Kidney (tissue), 14 donors: ENCODE measurements around the gene COA1. TPM values are rescaled to one million over a fixed set of nuclear protein-coding genes. Genes with fewer than 3 reads are reported as not detected.

Source experiments
- DNase-seq, 5 donors: peaks; one replicate each; pipeline ENCODE4 v3.0.0-alpha.2; 2013 to 2020
- FAIRE-seq: peaks from 2 replicates; lab custom pipeline; 2012; peaks lifted over from hg19 to GRCh38; lab: Jason Lieb, UNC
- H3K27ac ChIP-seq, 2 donors: one replicate each; pipeline ENCODE4 v1.7.0; 2013; ENCODE audit warnings: low read depth in 2 of 2, low read length in 2 of 2, inconsistent platforms in 1 of 2
- H3K27me3 ChIP-seq: one replicate; pipeline ENCODE4 v1.7.1; 2013; ENCODE audit warnings: low read length, inconsistent platforms; ENCODE audit not compliant: control insufficient read depth, insufficient read depth
- H3K36me3 ChIP-seq, 3 donors: one replicate each; pipeline versions ENCODE4 v1.7.0 to v1.7.1; 2013; ENCODE audit warnings: low read length in 3 of 3, control low read depth in 1 of 3, inconsistent platforms in 1 of 3; ENCODE audit not compliant: insufficient read depth in 3 of 3, control insufficient read depth in 2 of 3
- H3K4me1 ChIP-seq, 3 donors: one replicate each; pipeline versions ENCODE4 v1.7.0 to v1.7.1; 2013; ENCODE audit warnings: low read length in 3 of 3, inconsistent platforms in 1 of 3, low read depth in 1 of 3; ENCODE audit not compliant: control insufficient read depth in 2 of 3, insufficient read depth in 2 of 3
- H3K4me3 ChIP-seq, 3 donors: one replicate each; pipeline versions ENCODE4 v1.7.0 to v1.8.1; 2013; ENCODE audit warnings: low read length in 3 of 3, control low read depth in 1 of 3, inconsistent platforms in 1 of 3
- H3K9ac ChIP-seq, 3 donors: one replicate each; pipeline versions ENCODE4 v1.7.0 to v1.7.1; 2013; ENCODE audit warnings: low read length in 3 of 3, control low read depth in 1 of 3, inconsistent platforms in 1 of 3
- H3K9me3 ChIP-seq, 3 donors: one replicate each; pipeline versions ENCODE4 v1.7.0 to v1.7.1; 2013; ENCODE audit warnings: low read length in 3 of 3, control low read depth in 1 of 3, inconsistent platforms in 1 of 3; ENCODE audit not compliant: control insufficient read depth in 2 of 3, insufficient read depth in 1 of 3
- CTCF ChIP-seq: IDR thresholded peaks from 3 replicates; pipeline ENCODE4 v1.5.1; 2012; ENCODE audit warnings: mild to moderate bottlenecking, moderate library complexity, borderline replicate concordance; ENCODE audit not compliant: insufficient read depth; ENCODE audit errors: extremely low read depth
- intact Hi-C: fragments of 100-400 bp; cut with DNase I; formaldehyde crosslinking; loops from one replicate; pipeline ENCODE4 v1.11.1; 2022
- polyA plus RNA-seq: library from polyadenylated mRNA; stranded (reverse); fragments of 350-450 nt; fragmentation: Illumina TruSeq; extraction: RNeasy Lipid Tissue Mini Kit (QIAGEN cat#74804); gene quantifications from one replicate; pipeline ENCODE4 v1.2.3, GENCODE V29; 2014; ENCODE audit warnings: low read depth, low replicate concordance; ENCODE audit not compliant: insufficient read depth
- total RNA-seq: library from RNA; stranded (reverse); fragmentation: NEBNext Ultra II Directional; extraction: Animal tissue kit (Norgen Biotek cat#: 25700); gene quantifications from one replicate; pipeline ENCODE4 v1.2.1, GENCODE V29; 2021
- donor health status: control.
- donor health status: control.
- donor health status: control.
- donor health status: control.
- donor health status: control.
- donor health status: DM: yes; HTN: yes; CAD: no.
- donor health status: Normal renal cell carcinoma (clear cell type).

Gene COA1
- total and polyA plus RNA-seq, 2 donors from 2014 or later, result 49.6 to 58.9 TPM

- H3K36me3 ChIP-seq, result peaks cover 0 to 13% (median 2%) of the 10 kb centered on the region in 3 donors
- intact Hi-C loops, result no loop called here
- DNase-seq (no peak), FAIRE-seq (no peak)
- H3K9ac ChIP-seq, result no peak overlapping the region
- H3K4me3 ChIP-seq, result no peak overlapping the region
- H3K27me3 ChIP-seq, result no peaks in the 10 kb centered on the region
- no peak overlapping the region for H3K27ac ChIP-seq
- H3K4me1 ChIP-seq, result peaks cover 0 to 13% (median 2%) of the 10 kb centered on the region in 3 donors
- H3K9me3 ChIP-seq, result no peaks in the 10 kb centered on the region
- no peak for TF ChIP-seq CTCF
These were observed 42.2 kb upstream of the COA1 start for GRCh38 chr7:43771573-43771972.

GRCh38 chr7:43771128-43771527 lies 41.8 kb upstream of the COA1 start:
- intact Hi-C loops, result no loop called here
- Histone ChIP-seq H3K36me3 (peaks cover 0 to 13% (median 2%) of the 10 kb centered on the region in 3 donors), H3K4me1 (peaks cover 0 to 13% (median 2%) of the 10 kb centered on the region in 3 donors), H3K9me3 (no peaks in the 10 kb centered on the region), H3K4me3 (no peak overlapping the region), H3K9ac (no peak overlapping the region), H3K27me3 (no peaks in the 10 kb centered on the region), H3K27ac (no peak overlapping the region)
- DNase-seq, result no peak
- FAIRE-seq, result no peak
- no peak for TF ChIP-seq CTCF

DNA sequence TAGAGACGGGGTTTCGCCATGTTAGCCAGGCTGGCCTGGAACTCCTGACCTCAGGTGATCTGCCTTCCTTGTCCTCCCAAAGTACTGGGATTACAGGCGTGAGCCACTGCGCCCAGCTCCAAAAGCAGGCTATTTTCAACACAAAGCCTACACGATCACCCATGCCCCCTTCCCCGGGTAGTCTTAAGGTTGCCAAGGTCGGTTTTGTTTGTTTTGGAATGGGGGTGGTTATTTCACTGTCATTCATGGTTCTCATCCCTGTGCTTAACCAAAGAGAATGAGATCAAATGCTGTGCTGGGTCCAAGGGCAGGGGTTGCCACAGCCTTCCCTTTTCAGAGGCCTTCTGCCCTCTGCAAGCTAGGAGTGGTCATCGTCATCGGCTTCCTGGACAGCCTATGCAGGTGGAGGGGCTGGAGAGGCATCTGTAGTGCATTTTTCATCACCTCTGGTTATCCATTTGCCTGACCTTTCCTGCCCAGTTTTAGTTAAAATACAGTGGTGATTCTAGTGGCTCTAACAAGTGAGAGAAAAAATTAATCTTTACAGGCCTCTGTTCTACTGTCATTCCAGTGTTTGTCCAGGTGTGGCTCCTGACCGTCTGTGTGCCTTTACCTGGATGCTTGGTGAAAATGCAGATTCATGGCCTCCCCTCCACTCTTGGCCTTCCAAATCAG lies 40.6 kb upstream of the COA1 start:
- no peak overlapping the region for H3K27ac ChIP-seq
- H3K27me3 ChIP-seq, result no peaks in the 10 kb centered on the region

More for the DNA sequence above, 40.6 kb upstream of the COA1 start:
- intact Hi-C loops, result no loop called here
- DNase-seq (peak in 1 of 5 donors; percentile 17), FAIRE-seq (no peak)
- Histone ChIP-seq H3K9ac (peak overlapping the region in 1 of 3 donors; percentile 19), H3K36me3 (peaks cover 0 to 13% (median 2%) of the 10 kb centered on the region in 3 donors), H3K4me1 (peaks cover 0 to 13% (median 3%) of the 10 kb centered on the region in 3 donors), H3K4me3 (no peak overlapping the region), H3K9me3 (no peaks in the 10 kb centered on the region)
- no peak for TF ChIP-seq CTCF
